ENCODE results near the gene GRK5. TPM values are rescaled to one million over a fixed set of nuclear protein-coding genes. Genes with fewer than 3 reads are reported as not detected.

The GRK5 gene
- total RNA-seq, 1 donor from 2014 or later, result 52.8 TPM

DNA sequence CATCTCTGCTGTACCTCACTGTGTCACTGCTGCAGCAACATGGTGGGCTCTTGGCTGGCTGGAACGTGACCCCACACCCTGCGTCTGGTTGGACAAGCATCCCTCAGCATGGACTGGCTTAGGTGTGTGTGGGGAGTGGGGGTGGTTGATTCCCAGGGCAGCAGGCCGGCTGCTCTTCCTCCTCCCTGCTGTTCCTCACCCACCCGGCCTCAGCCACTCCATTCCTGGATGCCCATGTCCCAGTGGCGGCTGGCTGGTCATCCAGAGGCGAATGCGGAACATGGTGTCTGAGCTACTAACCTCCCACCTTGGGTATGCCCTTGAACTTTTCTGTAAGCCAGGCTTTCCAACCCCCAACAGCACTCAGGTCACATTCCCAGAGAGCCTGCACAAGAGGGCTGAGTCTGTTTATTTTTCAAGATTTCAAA, 81.2 kb downstream of the GRK5 start:
- DNase-seq, result no peak
- intact Hi-C loops (cut with micrococcal nuclease), result no loop called here
- Histone ChIP-seq H3K27ac (replicated peaks) (peak overlapping the region; percentile 81), H3K27me3 (ENCODE audit: low read depth) (no peaks in the 10 kb centered on the region), H3K36me3 (no peaks in the 10 kb centered on the region), H3K4me3 (no peak overlapping the region), H3K4me1 (peaks cover 92% of the 10 kb centered on the region), H3K9me3 (replicated peaks) (no peaks in the 10 kb centered on the region)
- TF ChIP-seq, protein P1, sequence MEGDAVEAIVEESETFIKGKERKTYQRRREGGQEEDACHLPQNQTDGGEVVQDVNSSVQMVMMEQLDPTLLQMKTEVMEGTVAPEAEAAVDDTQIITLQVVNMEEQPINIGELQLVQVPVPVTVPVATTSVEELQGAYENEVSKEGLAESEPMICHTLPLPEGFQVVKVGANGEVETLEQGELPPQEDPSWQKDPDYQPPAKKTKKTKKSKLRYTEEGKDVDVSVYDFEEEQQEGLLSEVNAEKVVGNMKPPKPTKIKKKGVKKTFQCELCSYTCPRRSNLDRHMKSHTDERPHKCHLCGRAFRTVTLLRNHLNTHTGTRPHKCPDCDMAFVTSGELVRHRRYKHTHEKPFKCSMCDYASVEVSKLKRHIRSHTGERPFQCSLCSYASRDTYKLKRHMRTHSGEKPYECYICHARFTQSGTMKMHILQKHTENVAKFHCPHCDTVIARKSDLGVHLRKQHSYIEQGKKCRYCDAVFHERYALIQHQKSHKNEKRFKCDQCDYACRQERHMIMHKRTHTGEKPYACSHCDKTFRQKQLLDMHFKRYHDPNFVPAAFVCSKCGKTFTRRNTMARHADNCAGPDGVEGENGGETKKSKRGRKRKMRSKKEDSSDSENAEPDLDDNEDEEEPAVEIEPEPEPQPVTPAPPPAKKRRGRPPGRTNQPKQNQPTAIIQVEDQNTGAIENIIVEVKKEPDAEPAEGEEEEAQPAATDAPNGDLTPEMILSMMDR (IDR thresholded peaks at IDR 0.05; ENCODE audit: borderline replicate concordance), result no peak

DNA sequence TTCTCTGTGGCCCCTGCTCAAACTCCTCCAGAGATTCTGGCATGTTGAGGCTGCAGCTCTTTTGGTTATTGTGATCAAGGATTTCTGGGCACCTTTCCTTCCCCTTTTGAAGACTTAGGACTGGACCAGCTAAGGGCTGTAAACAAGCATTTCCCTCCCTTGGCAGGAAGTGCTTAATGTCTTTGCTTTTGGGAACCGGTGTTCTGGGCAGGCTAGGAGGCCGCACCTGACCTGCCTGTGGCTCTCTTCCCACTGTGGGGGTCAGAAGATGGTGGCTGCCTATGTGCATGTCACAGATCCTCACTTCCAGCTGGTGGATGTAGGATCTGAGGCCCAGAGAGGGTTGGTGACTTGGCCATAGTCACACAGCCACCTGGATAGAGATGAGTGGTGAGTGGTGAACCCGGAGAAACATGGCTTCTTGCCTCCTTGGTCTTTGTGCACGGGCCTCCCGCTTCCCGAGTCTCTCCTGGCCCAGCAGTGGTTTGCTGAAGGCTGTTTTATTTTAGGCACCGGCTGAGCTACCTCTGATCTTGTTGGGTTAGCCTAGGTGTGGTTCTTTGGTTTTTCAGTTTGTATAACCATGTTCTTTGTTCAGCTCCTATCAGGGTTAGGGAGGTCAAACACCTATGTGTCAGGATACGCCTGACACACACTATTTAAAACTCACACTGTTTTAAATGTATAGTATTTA, 82.0 kb downstream of the GRK5 start:
- no peaks in the 10 kb centered on the region for H3K9me3 ChIP-seq (replicated peaks)
- intact Hi-C loops (cut with micrococcal nuclease), result no loop called here
- TF ChIP-seq, protein P1 (IDR thresholded peaks at IDR 0.05; ENCODE audit: borderline replicate concordance), result no peak
- no peaks in the 10 kb centered on the region for H3K27me3 ChIP-seq (ENCODE audit: low read depth)
- peak overlapping the region; percentile 5 for H3K4me3 ChIP-seq
- peak overlapping the region; percentile 81 for H3K27ac ChIP-seq (replicated peaks)
- peaks cover 92% of the 10 kb centered on the region for H3K4me1 ChIP-seq
- no peak for DNase-seq
- H3K36me3 ChIP-seq, result no peaks in the 10 kb centered on the region

DNA sequence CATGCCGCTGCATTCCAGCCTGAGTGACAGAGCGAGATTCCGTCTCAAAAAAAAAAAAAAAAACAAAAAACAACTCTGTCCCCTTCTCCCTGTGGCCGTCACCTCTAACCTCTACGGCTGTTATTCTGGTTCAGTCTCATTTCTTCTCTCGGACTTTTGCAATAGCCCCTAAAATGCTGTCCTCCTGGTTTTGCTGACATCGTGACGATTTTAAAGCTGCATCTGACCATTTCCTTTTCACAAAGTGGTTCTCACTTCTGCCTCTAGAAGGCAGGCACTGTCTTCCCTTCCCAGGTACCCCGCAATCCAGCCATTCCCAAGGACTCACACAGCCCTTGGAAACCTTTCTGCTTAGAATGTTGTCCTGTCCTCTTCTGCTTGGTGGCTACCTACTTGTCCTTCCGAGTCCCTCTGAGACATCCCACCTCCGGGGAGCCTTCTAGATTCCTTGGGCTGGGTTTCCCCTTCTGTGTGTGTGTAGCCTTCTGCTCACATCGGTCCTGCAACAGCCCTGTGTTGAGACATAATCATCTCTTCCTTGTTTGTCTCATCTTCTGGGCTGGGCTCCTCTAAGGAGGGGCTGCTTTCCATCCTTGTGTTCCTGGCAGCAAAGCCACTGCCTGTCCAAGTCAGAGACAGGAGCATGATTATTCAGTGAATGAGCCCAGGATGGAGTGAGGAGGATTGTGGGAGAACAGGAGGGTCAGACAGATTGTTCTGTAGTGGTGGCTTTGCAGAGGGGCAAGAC, 83.1 kb downstream of the GRK5 start:
- H3K36me3 ChIP-seq, result no peaks in the 10 kb centered on the region
- no peak overlapping the region for H3K4me3 ChIP-seq
- no peaks in the 10 kb centered on the region for H3K27me3 ChIP-seq (ENCODE audit: low read depth)
- TF ChIP-seq, protein P1 (IDR thresholded peaks at IDR 0.05; ENCODE audit: borderline replicate concordance), result no peak
- peak overlapping the region; percentile 81 for H3K27ac ChIP-seq (replicated peaks)
- peaks cover 85% of the 10 kb centered on the region for H3K4me1 ChIP-seq
- DNase-seq, result no peak
- intact Hi-C loops (cut with micrococcal nuclease), result no loop called here
- H3K9me3 ChIP-seq (replicated peaks), result no peaks in the 10 kb centered on the region

DNA sequence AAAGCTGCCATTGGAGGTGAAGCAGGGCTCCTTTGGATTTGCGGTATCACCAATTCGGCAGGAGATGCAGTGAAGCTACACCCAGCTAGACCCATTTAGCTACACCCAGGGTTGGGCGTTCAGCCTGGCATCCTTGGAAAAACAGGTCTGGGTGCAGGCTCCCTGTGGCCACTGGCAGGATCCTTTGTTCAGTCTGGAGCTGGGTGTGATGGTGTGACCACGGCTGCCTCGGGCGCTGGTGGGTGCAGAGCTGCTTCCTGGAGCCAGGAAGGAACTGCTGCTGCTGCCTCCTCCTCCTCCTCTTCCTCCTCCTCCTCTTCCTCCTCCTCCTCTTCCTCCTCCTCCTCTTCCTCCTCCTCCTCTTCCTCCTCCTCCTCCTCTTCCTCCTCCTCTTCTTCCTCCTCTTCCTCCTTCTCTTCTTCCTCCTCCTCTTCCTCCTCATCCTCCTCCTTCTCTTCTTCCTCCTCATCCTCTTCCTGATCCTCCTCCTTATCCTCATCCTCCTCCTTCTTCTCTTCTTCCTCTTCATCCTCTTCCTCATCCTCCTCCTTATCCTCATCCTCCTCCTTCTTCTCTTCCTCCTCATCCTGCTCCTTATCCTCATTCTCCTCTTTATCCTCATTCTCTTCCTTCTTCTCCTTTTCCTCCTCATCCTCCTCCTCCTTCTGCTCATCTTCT, 84.0 kb downstream of the GRK5 start:
- Histone ChIP-seq H3K27ac (replicated peaks) (peak overlapping the region; percentile 81), H3K9me3 (replicated peaks) (no peaks in the 10 kb centered on the region), H3K27me3 (ENCODE audit: low read depth) (no peaks in the 10 kb centered on the region), H3K36me3 (no peaks in the 10 kb centered on the region), H3K4me3 (no peak overlapping the region), H3K4me1 (peaks cover 82% of the 10 kb centered on the region)
- no peak for DNase-seq
- TF ChIP-seq, protein P1 (IDR thresholded peaks at IDR 0.05; ENCODE audit: borderline replicate concordance), result no peak
- intact Hi-C loops (cut with micrococcal nuclease), result no loop called here

DNA sequence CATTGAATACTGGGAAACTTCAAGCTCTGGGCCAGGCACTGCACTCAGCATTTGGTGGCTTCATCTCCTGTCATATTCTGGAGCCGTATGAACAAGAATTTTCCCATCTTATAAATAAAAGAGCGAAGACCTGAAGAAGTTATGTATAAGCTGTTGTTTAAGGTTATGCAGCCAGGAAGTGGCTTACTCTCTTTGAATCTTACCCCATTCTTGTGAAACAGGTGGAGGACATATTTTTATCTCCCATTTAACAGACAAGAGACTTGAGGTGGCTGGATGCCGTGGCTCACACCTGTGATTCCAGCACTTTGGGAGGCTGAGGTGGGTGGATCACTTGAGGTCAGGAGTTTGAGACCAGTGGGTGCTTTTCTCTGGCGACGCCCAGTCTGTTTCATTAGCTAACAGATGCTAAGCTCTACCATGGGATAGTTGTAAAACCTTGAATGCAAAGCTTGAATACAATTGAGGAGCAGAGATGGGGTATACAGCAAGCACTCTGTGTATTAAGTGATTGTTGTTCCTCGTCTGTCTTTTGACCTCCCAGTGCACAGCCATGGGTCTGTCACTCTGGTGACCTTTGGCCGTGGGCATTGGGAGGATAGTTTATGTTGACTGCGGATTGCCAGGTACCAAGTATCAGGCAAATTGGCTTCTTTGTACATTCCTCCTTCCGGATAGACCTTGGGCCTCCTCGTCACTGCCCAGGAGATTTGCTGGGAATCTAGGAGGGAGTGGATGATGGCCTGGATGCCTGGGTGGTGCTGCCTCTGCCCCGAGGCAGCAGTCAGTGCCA, 85.8 kb downstream of the GRK5 start:
- H3K27ac ChIP-seq (replicated peaks), result peak overlapping the region; percentile 34
- H3K4me3 ChIP-seq, result no peak overlapping the region
- TF ChIP-seq, protein P1 (IDR thresholded peaks at IDR 0.05; ENCODE audit: borderline replicate concordance), result no peak
- DNase-seq, result no peak
- H3K9me3 ChIP-seq (replicated peaks), result peaks cover 9% of the 10 kb centered on the region
- H3K27me3 ChIP-seq (ENCODE audit: low read depth), result no peaks in the 10 kb centered on the region
- intact Hi-C loops (cut with micrococcal nuclease), result no loop called here
- peaks cover 81% of the 10 kb centered on the region for H3K4me1 ChIP-seq
- H3K36me3 ChIP-seq, result peaks cover 7% of the 10 kb centered on the region

Measured in left ventricle myocardium inferior (tissue), 1 donor.